ENCODE measurements around the gene PIP5K1C.

The PIP5K1C gene

GRCh38 chr19:3625996-3626472 lies 74.2 kb downstream of the PIP5K1C start:
- DNase-seq (ENCODE audit: low spot score): no peak

DNA sequence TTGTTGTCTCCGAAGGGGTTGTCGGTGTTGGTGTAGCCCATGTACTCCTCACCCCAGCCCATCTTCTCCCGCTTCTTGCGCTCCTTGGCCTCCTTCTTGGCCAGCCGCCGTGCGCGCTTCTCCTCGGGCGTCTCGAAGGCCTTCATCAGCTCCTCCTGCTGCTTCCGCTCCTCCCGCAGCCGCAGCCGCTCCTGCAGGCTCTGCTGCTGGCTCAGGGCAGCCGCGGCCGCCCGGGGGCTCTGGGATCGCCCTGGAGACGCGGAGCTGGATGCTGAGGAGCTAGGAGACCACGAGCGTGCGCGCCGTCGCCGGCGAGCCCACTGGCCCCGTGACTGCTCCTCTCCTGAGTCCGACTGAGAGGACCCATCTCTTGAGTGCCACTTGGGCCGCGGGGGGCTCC lies 76.6 kb downstream of the PIP5K1C start:
- no peak for DNase-seq (ENCODE audit: low spot score)

GRCh38 chr19:3622224-3622623 lies 78.0 kb downstream of the PIP5K1C start:
- DNase-seq (ENCODE audit: low spot score): no peak

DNA sequence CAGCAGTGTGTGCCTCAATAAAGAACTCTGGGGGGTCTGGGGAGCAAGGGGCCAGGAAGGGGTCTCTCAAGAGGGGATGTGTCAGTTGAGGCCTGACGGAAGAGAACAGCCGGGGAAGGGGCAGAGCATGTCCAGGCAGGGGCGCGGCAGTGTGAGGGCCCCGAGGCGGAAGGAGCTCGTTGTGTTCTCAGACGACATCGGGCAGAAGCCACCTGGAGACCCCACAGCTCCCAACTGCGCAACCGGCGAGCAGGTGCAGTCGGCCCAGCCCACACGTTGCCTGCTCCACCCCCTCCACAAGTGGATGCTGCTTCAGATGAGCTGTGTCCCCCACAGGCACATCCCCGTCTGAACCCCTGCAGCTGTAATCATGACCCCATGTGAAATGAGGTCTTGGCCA lies 78.6 kb downstream of the PIP5K1C start:
- no peak for DNase-seq (ENCODE audit: low spot score)

DNA sequence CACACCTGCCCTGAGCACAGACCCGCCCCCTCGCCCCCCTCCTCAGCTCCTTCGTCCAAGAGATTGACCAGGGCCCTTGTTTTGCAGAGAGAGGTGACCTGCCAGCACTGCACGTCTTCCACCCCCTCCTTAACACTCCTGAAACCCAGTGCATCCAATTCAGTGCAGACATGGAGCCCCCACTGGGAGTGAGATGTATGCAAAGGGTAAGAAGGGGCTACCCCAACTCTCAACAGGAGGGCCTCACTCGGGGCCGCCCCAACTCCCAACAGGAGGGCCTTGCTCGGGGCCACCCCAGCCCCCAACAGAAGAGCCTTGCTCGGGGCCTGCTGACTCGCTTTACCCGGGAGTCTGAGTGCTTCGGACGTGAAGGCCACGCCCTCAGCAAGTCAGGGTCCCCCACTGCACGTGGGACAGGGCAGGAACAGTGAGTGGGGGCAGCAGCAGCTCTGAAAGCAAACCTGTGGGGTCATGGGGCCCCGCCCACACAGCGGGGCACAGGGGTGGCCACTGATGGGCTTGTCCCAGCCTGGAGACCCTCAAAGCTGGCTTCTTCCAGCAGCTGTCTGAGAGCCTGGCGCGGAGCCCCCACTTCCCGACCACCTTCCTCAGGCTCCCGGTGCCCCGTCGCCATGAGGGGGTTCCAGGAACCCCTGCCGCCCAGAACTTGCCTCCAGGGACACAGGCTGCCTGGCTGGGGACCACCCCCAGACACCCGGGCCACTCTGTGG lies 79.3 kb downstream of the PIP5K1C start:
- no peak for DNase-seq (ENCODE audit: low spot score)

- no peak for DNase-seq (ENCODE audit: low spot score)
Measured at GRCh38 chr19:3620145-3620816, 80.0 kb downstream of the PIP5K1C start.

DNA sequence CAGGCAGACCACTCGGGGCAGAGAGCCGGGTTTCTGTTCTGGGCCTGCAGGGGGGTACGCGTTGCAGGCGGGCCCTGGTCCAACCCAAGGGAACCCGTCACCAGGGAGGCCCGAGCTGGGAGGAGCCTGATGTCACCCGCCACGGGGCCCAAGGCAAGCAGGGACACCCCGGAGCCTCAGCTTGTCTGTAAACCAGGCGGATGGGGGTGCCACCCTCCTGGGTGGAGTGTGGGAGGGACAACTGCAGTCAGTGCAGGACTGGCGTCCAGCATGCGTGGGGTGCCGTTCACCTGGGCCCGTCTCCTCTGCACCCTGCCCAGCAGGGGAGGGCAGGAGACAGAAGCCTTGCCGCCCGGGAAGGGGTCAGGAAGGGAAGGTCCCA lies 80.6 kb downstream of the PIP5K1C start:
- DNase-seq (ENCODE audit: low spot score): no peak

GRCh38 chr19:3618811-3619630 lies 81.2 kb downstream of the PIP5K1C start:
- DNase-seq (ENCODE audit: low spot score): no peak

GRCh38 chr19:3618144-3618810 lies 82.0 kb downstream of the PIP5K1C start:
- DNase-seq (ENCODE audit: low spot score): peak; percentile 69

- no peak for DNase-seq (ENCODE audit: low spot score)
Measured at GRCh38 chr19:3617463-3617862, 82.8 kb downstream of the PIP5K1C start.

GRCh38 chr19:3615524-3616135 lies 84.6 kb downstream of the PIP5K1C start:
- no peak for DNase-seq (ENCODE audit: low spot score)

DNA sequence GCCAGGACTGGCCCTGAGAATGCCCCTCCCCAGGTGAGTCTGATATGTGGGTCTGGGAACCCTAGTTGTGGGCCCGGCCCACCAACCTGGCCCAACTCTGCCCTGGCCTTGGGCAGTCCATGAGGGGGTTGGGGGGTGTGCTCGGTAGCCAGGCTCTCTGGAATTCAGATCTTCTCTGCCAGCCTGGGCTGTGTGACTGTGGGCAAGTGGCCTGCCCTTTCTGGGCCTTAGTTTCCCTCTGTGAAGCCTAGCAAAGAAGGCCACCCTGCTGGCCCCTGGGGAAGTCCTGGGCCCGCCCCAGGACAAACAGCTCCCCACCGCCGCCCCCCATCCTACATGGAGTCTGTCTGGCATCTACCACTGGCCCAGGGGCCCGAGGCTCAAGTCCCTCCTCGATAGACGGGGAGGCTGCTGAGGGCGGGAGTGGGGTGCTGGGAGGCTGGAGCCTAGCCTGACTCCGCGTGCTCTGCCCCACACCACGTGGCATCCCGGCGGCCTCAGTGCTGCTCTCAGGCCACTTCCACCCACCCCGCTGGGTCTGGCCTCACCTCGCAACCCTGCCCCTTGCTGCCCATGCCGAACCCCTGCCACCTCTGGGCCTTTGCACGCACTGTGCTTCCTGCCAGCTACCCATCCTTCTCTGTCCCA lies 85.3 kb downstream of the PIP5K1C start:
- DNase-seq (ENCODE audit: low spot score): no peak

DNA sequence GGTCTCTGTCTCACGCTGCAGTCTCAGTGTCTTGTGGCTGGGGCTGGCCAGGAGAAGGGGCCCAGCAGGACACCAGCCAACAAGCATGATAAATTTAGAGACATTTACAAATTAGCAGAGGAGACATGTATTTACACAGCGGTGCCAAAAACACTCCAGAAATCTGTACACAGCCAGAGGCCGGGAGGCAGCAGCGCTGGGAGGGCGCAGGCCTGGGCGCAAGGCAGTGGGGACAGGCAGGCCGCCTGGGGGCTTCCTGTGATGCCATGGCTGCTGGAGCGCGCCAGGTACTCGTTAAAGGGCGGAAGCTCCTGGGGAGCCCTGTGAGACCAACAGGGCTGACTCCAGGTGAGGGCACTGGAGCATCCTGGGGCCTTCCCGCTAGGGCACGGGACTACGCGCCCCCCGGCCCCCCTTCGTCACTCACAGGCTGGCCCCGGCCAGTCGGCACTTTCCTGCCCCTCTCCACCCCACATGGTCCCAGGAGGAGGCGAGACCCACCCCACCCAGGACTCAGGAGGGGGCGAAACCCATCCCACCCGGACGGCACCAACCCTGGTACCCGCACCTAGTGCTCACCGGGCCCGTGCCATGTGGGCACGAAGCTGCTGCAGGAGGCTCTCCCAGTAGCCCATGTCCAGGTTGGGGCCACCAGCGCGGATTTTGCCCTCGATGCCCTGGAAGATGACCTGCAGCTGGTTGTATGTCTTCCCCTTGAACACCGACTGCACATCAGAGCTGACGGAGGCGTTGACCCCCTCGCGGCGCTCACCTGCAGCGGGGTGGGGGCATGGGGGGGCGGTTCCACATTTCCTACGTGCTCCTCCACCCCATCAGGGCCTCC lies 86.2 kb downstream of the PIP5K1C start:
- no peak for DNase-seq (ENCODE audit: low spot score)

- no peak for DNase-seq (ENCODE audit: low spot score)
Measured at GRCh38 chr19:3612901-3613741, 87.1 kb downstream of the PIP5K1C start.

DNA sequence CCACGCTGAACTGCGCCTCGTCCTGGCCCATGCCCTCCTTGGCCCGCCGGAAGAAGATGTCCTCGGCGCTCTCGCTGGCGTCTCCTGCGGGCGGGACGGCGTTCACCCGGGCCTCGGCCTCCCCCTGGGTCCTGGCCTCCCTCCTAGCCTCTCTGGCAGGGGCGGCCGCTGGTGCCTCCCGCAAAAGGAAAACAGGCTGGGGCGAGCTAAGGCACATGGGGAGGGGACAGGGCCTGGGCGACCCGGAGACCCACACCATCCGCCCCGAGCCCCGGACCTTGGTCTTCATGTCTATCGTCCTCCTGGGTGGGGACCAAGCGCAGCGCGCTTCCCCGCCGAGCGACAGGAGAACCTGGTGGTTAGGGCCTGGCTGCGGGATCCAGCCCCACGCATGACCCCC lies 87.9 kb downstream of the PIP5K1C start:
- DNase-seq (ENCODE audit: low spot score): no peak

DNA sequence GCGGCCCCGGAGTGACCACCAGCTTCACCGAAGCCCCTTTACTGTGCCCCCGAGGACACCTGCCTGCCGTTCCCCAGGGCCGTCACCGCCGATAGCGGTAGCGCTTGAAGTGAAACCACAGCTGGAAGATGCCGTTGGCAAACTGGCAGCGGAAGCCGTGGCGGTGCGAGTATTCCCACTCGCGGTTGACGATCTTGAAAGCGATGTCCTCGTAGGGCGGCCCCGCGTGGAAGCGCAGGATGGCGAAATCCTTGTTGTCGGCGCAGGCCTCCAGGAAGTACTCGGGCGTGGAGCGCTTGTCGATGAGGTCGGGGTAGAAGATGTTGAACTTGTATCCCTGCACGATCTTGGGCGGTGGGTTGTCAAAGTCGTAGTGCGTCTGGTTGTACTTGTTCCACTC lies 88.4 kb downstream of the PIP5K1C start:
- no peak for DNase-seq (ENCODE audit: low spot score)

GRCh38 chr19:3610745-3611717 lies 89.2 kb downstream of the PIP5K1C start:
- no peak for DNase-seq (ENCODE audit: low spot score)
